ENCODE measurements around the gene DOCK1. TPM values are rescaled to one million over a fixed set of nuclear protein-coding genes. Genes with fewer than 3 reads are reported as not detected.

DOCK1 gene
- total RNA-seq, 4 donors from 2014 or later: 41.1 to 62.4 (median 53.2) TPM

DNA sequence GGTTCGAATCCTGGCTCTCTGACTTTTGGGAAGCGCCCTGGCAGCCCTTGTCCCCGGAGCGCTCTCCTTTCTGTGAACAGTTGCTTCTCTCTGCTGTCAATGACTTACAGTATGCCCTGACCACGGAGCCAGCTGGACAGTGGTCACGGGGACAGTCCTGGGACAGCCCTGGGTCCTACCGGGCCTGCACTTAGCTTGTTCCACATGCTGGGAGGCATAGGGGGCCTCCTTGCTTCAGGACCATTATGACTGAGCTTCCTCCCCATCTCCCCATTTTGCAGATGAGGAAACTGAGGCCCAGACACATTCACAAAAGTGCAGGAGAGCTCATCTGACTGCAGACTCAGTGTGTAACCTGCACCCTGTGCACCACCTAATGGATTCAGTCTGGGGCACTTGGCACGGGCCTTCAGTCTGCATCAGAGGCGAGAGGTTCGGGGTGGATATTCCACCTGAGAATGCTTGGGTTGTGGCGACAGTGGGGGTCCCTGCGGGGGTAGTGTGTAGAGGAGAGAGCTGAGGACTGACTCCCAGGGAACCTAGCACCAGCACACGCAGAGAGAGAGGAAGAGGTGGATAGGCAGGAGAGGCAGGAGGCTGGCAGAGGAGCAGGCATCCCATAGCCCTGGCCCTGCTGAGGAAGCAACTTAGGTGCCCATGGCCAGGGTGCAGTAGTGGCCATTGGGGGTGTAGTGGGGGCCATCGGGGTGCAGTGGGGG lies 1.6 kb downstream of the DOCK1 start:
- TF ChIP-seq, protein P1, sequence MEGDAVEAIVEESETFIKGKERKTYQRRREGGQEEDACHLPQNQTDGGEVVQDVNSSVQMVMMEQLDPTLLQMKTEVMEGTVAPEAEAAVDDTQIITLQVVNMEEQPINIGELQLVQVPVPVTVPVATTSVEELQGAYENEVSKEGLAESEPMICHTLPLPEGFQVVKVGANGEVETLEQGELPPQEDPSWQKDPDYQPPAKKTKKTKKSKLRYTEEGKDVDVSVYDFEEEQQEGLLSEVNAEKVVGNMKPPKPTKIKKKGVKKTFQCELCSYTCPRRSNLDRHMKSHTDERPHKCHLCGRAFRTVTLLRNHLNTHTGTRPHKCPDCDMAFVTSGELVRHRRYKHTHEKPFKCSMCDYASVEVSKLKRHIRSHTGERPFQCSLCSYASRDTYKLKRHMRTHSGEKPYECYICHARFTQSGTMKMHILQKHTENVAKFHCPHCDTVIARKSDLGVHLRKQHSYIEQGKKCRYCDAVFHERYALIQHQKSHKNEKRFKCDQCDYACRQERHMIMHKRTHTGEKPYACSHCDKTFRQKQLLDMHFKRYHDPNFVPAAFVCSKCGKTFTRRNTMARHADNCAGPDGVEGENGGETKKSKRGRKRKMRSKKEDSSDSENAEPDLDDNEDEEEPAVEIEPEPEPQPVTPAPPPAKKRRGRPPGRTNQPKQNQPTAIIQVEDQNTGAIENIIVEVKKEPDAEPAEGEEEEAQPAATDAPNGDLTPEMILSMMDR (IDR thresholded peaks at IDR 0.05; ENCODE audit: low read depth): no peak

DNA sequence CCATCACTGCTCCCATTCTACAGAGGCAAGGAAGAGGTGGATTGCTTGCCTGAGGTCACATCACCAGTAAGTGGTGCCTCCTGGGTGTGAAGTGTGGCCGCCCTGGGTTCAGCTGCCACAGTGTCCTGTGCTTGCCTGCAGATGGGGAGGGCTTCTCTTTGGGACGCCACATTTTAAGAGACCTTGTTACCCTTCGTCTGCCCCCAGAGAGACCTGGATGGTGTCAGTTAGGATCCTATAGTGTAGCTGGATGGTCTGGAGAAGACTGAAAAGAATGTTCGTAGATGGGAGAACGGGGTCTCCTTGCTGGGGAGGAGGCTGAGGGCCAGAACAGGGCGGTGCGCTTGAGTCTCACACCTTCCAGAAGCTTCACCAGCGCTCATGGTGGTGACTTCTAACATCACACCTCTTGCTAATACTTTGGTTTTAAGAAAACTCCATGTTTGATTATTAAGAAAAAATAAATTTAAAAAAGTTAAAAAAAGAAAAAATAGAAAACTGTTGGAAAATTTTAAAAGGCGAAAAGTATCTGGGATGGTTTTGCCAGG lies 2.3 kb downstream of the DOCK1 start:
- TF ChIP-seq, protein P1 (IDR thresholded peaks at IDR 0.05; ENCODE audit: low read depth): no peak

DNA sequence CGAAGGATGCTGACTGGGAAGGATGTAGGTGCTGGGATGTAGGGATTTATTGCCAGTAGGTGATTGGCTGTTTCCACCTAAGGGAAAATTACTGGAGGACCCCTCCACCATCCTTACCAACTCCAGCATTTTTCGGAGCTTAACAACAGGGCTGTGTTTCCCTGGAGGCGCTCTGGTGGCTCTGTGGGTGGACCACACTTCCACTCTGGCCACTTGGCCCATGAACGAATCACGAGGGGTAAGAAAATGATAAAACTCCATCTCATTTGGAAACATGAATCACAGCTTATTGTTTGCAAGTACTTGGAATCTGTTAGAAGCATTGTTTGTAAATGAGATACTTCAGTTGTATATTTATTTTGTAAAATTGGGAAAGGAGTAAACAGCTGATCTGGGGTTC lies 3.0 kb downstream of the DOCK1 start:
- TF ChIP-seq, protein P1 (IDR thresholded peaks at IDR 0.05; ENCODE audit: low read depth): no peak

DNA sequence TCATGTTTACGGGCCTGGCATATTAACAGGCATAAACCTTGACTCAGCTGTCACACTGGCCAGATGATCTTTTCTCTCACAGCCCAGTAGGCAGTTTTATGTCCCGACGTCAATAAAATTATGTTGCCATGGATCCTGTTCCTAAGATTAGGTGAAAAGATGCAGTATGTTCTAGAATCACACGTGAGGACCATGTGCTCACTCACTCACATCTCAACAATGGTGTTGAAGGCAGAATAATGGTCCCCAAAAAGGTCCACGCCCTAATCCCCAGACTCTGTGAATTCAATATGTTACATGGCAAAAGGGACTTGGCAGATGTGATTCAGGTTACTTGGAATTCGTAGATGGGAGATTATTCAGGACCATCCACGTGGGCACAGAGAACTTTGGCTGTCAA lies 3.5 kb downstream of the DOCK1 start:
- TF ChIP-seq, protein P1 (IDR thresholded peaks at IDR 0.05; ENCODE audit: low read depth): no peak

DNA sequence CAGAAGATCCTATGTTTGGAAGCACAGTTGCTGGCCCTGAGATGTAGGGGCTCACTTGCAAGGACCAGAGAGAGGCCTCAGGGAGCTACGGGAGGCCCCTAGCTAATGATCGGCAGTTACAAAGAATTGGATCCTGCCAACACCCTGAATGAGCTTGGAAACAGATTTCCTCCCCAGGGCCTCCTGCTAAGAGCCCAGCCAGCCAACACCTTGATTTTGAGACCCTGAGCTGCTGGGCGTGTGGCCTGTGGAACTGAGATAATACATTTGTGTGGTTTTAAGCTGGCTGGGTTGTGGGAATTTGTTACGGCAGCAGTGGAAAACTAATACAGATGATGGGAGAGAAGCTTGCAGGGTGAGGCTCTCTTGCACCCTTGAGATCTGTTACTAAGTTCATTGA lies 3.9 kb downstream of the DOCK1 start:
- TF ChIP-seq, protein P1 (IDR thresholded peaks at IDR 0.05; ENCODE audit: low read depth): no peak

DNA sequence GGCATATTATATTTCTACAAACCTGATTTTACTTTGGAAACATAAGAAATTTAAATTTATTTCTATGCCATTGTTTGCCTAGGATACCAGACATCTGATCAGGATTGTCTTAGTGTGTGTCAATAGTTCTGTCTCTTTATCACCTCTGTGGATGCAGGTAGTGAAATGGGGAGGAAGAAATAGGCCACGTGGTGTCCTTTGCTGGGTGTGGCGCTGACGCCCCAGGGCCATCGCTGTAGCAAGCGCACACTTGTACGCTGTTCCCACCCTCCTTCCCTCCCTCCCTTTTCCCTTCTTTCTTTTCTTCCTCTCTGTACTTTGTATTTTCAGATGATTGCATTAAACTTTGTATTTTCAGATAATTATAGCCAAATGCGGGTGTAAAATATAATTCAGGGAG lies 5.0 kb downstream of the DOCK1 start:
- TF ChIP-seq, protein P1 (IDR thresholded peaks at IDR 0.05; ENCODE audit: low read depth): no peak

DNA sequence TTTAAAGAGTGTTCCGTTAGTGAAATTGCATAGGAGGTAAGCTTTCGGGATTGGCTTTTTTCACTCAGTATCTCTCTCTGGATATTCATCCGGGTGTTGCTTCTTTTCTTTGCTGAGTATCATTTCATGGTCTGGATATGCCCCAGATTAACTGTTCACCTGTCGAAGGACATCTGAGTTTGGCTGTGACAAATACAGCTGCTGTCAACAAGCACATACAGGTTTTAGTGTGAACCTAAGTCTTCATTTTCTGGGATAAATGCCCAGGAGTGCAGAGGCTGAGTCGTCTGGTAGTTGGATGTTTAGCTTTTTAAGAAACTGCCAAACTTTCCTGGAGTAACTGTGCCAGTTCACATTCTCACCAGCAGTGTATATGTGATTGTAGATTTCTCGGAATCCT lies 5.6 kb downstream of the DOCK1 start:
- TF ChIP-seq, protein P1 (IDR thresholded peaks at IDR 0.05; ENCODE audit: low read depth): no peak
